GM18505 (cell line): ENCODE data around the gene PDE6B.

Source experiments
- ATAC-seq: cut with Tn5 transposase; IDR thresholded peaks from one replicate; pipeline ENCODE4 v1.9.1; 2021; ENCODE audit not compliant: unreplicated experiment
- POLR2A ChIP-seq: IDR thresholded peaks from 4 replicates; pipeline ENCODE4 v1.6.1; 2011; ENCODE audit warnings: borderline replicate concordance; ENCODE audit not compliant: insufficient read depth, insufficient read length; ENCODE audit errors: extremely low read depth

The PDE6B gene

GRCh38 chr4:648579-649292 is 23.4 kb downstream of the PDE6B start:
- no peak for TF ChIP-seq POLR2A
- no peak for ATAC-seq

DNA sequence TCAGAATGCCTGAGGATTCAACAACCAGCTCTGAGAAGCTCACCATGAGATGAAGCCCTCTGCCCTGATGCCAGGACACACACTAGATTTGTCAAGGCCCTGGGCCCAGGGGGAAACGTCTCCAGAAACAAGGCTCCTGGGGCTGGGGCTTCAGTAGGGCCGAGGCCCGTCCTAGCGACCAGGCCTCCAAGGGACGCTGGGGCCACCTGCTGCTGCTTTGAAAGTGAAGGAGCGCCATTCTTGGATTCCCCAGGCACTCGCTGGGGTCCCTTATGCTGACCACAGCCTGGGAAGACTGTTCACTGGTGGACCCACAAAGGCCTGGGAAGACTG is 23.9 kb downstream of the PDE6B start:
- no peak for TF ChIP-seq POLR2A
- no peak for ATAC-seq

DNA sequence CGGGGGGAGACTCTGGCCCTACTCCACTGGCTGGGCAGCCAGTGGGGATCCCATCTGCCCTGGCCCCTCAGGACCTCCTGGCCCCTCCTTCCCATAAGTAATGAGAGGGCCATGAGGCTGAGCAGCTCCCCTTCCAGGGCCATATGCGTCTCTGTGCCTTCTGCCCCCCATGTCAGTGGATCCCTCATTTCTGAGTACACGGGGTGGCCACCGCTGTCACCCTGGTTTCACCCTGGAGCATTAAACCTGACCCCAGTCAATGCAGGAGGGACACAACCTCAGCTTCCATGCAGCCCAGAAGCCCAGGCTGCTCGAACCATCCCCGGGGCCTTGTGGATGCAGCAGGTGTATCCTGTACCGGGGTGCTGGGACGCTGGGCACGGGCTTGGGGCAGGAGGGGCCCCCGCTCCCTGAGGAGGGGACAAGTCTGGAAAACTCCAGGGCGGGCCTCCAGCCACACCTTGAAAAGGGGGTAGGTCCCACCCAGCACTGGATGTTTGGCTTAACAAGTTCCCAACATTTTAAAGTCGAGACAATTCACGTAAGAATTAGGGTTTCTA is 24.5 kb downstream of the PDE6B start:
- no peak for ATAC-seq
- no peak for TF ChIP-seq POLR2A

GRCh38 chr4:650461-650860 is 25.1 kb downstream of the PDE6B start:
- TF ChIP-seq POLR2A, result no peak

DNA sequence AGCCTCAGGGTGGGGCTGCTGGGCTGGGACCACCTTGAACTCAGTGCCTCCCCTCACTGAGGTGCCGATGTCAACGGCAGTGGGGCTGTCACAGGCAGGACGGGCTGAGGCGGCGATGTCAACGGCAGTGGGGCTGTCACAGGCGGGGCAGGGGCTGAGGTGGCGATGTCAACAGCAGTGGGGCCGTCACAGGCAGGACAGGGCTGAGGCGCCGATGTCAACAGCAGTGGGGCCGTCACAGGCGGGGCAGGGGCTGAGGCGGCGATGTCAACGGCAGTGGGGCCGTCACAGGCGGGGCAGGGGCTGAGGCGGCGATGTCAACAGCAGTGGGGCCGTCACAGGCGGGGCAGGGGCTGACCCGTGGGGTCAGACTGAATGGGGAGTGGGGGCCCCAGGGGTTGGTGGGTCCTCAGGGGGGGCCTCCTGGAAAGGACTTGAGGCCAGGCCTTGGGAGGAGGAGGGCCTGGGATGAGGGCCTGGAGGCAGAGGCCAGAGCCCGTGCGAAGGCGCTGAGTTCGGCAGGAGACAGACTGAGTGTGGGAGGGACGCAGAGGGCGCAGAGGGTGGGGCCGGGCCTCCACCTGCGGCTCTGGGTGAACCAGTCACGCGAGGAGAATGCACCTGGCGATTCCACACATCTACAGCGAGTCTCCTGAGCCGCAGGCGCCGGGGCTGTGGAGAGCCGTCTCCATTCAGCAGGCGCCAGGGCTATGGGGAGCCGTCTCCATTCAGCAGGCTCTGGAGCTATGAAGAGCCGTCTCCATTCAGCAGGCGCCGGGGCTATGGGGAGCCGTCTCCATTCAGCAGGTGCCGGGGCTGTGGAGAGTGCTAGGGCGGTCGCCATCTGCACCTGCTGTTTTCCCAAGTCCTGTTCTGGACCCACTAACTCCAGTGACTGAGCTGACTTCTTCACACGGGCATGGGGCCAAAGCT is 25.8 kb downstream of the PDE6B start:
- no peak for ATAC-seq

More at GRCh38 chr4:650461-650860, 25.1 kb downstream of the PDE6B start:
- ATAC-seq, result no peak

DNA sequence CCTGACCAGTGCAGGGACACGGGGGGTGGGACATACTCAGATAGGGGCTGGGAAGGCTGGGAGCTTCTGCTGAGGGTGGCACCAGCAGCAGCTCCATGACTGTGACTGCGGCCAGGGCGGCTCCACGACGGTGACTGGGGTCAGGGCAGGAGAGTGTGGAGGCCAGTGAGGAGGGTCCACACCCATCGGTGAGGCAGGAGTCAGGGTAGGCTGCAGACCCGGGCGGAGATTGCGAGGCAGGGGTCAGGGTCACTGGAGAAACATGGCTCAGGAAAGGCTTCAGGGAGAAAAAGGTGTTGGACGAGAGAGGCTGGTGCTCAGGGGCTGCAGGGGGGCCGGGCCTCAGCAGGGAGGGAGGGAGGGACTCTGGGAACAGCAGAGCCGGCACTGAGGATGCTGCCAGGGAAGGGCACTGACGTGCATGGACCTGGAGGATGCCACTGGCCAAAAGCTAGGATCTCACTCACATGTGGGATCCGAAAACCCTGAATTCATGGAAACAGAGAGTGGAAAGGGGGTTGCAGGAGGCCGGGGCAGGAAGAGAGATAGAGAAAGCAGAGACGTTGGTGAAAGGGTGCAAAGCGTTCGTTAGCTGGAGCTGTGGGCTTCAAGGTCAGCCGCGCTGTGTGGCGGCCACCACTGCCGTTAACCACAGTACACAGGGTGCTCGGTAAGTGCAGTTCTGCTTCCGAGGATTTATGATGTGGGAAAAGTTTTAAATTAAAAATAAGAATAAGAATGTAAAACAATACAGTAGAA is 26.7 kb downstream of the PDE6B start:
- no peak for ATAC-seq
- no peak for TF ChIP-seq POLR2A

More for the DNA sequence above, 25.8 kb downstream of the PDE6B start:
- TF ChIP-seq POLR2A, result no peak

DNA sequence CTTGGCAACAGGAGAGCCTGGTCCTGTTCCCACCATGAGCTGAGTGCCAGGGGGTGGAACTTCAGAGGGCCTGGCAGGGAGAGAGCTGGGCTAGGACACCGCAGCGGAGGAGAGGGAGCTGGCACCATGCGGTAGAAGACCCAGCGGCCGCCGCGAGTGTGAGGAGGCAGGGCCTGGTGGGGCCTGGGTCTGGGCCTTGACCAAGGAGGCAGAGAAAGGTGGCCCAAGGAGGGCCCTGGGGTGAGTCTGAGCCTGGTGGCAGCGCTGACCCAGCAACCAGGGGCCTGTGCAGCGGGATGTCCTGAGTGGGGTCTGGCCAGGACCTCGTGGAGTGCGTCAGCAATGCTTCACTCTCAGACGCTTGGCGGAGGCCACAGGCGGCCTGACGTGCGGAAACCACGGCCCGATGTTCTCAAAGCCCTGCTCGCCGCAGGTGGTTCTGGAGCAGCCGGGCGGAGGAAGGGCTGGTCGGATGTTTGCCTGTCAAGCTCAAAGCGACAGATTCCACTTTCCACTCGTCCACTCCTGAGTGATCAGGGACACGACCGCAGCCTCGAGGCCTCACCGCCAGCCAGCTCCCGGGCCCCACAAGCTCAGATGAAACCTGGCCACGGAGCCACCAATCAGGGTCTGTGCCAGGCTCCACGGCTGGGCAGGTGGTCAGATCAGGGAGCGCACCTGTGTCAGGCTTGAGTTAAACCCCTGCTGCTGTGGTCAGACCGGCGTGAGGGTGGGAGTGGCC is 27.9 kb downstream of the PDE6B start:
- ATAC-seq, result no peak
- no peak for TF ChIP-seq POLR2A

DNA sequence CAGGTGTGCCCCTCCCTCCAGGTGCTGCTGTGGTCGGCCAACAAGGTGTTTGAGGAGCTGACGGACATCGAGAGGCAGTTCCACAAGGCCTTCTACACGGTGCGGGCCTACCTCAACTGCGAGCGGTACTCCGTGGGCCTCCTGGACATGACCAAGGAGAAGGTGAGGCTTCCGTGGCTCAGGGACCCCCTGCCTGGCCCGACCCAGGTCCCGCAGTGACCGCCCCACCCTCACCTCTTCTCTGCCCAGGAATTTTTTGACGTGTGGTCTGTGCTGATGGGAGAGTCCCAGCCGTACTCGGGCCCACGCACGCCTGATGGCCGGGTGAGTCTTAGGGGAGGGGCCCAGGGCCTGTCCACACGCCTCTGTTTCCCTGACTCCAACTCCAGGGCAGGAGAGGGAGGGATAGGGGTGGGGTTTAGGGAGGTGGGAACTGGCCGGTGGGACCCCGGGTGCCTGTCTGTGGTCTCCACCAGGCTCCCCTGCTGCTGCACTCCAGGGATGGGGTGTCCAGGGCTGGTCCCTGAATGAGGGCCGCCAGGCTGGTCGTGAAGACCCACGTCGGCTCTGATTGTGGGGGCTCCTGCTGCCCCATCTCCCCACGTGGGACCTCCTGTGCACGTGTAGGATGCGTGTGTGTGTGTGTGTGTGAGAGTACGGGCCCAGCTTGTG is 28.6 kb downstream of the PDE6B start:
- no peak for ATAC-seq
- no peak for TF ChIP-seq POLR2A

GRCh38 chr4:654503-654845 is 29.1 kb downstream of the PDE6B start:
- no peak for ATAC-seq
- no peak for TF ChIP-seq POLR2A

DNA sequence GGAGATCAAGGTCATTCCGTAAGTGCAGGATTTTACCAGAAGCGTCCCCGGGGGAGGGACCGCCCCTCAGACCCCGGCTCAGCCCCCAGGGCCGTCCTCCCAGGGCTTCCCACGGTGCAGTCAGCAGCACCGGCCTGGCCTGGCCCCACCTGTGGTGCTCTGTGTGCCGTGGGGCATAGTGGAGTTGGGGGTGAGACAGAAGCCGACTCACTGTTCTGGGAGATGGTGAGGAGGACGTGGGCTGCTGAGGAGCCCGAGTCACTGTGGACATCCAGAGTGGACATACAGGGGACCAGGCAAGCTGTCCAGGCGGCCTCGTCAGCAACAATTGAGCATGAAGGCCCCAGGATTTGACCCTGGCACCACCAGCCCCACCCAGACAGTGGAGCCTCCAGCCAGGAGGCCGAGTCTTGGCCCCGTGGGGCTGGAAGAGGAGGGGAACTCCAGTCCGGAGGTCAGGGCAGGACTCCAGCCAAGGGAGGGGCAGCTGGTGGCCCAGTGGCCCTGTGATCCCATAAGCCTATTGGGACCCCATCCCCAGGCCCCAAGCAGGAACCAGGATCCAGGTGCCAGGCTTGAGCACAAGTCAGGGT is 29.6 kb downstream of the PDE6B start:
- TF ChIP-seq POLR2A, result no peak
- ATAC-seq, result no peak

DNA sequence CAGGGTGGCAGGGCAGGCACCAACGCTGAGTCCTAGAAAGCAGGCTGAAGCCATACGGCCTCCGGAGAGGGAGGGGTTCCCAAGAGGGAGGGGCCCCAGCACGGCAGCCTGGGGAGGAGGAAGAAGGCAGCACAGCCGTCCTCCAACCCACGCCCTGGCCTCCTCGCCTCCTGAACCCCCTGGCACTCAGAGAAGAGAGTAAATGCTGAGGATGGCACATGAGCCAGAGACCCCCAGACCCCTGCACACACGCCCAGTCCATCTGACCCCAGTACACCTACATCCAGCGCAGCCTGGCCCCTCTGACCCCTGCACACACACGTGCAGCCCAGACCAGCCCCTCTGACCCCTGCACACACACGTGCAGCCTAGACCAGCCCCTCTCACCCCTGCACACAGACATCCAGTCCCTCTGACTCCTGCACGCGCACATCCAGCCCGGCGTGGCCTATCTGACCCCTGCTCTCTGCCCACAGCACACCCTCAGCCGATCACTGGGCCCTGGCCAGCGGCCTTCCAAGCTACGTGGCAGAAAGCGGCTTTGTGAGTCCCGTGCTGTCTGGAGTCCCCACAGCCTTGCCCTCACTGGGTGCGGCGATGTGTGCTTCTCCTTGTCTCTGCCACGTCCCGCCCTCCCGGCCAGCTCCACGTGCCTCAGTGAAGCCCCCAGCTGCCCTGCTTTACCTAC is 30.2 kb downstream of the PDE6B start:
- TF ChIP-seq POLR2A, result no peak
- ATAC-seq, result no peak
